ENCODE results near the gene OSMR. TPM values are rescaled to one million over a fixed set of nuclear protein-coding genes. Genes with fewer than 3 reads are reported as not detected.

The OSMR gene
- total and polyA plus RNA-seq, 2 of the 13 experiments (the other 11 are each of a cell fraction or from before 2014, with no cell fraction given), result 21.3 to 86.5 TPM

GRCh38 chr5:38922199-38922598 lies 76.4 kb downstream of the OSMR start:
- Histone ChIP-seq H3K36me3 (replicated peaks in 1 of 2; ENCODE audit: control insufficient read depth in 1 of 2, insufficient read depth in 2 of 2, low read length in 2 of 2) (peaks cover 14 to 57% of the 10 kb centered on the region in 2 experiments), H3K9me3 (ENCODE audit: low read length) (no peaks in the 10 kb centered on the region), H3K4me2 (ENCODE audit: low read depth, low read length) (no peak overlapping the region), H3K4me3 (replicated peaks in 1 of 3; ENCODE audit: insufficient read depth in 1 of 3, low read depth in 2 of 3, low read length in 3 of 3) (no peak overlapping the region), H4K20me1 (ENCODE audit: insufficient read depth, low read length) (peaks cover 5% of the 10 kb centered on the region; the same call in 1 of the 2 replicates), H3K9ac (ENCODE audit: insufficient read depth, low read depth, low read length) (no peak overlapping the region), H3K27me3 (ENCODE audit: control insufficient read depth in 1 of 2, insufficient read depth in 2 of 2, low read length in 2 of 2) (no peaks in the 10 kb centered on the region), H3K4me1 (ENCODE audit: insufficient read depth, low read length) (peaks cover 8% of the 10 kb centered on the region), H2AFZ (ENCODE audit: low read length) (no peak overlapping the region), H3K27ac (ENCODE audit: extremely low read length, insufficient read depth, low read length) (no peak overlapping the region), H3K79me2 (ENCODE audit: insufficient read depth, low read length) (no peaks in the 10 kb centered on the region)
- POLR2A ChIA-PET, result interaction anchor here (1.0 kb wide), 1 partner anchor 74 kb away, joined by 3 read pairs; no protein-coding TSS in a partner anchor
- whole genome bisulfite sequencing (ENCODE audit: low lambda C conversion rate), result 13% methylated on average over 1 of the region's 1 CpG
- in situ Hi-C loops (cut with HindIII; ENCODE audit: extremely low pct_ligation_motif_present, low pct_unique_long_range_greater_than_20kb), result no loop called here
- DNase-seq (ENCODE audit: low spot score), result peak; percentile 29
- no TSS peak for BruUV-seq (replicated peaks)
- peak; percentile 28 for FAIRE-seq
- intact Hi-C loops (cut with micrococcal nuclease; ENCODE audit: unreplicated experiment), result loop anchor here (1.0 to 5.0 kb wide), 3 partner anchors 75 to 481 kb away; partner anchors contain the start of gene OSMR
- TF ChIP-seq SMC3 (IDR thresholded peaks at IDR 0.05; ENCODE audit: low read length) (peak; percentile 53; the same call in 1 of the 2 replicates), STAG1 (CRISPR knock-in tag; IDR thresholded peaks at IDR 0.05) (peak; percentile 69), XRCC5 (optimal IDR thresholded peaks at IDR 0.05; ENCODE audit: low read length) (peak; percentile 43), RAD21 (CRISPR knock-in tag; IDR thresholded peaks at IDR 0.05) (peak; percentile 47; the same call in 1 of the 2 replicates), MATR3 (CRISPR knock-in tag; IDR thresholded peaks at IDR 0.05) (no peak), HDAC2 (CRISPR knock-in tag; IDR thresholded peaks at IDR 0.05) (no peak), CTCF (CRISPR knock-in tag; IDR thresholded peaks at IDR 0.05) (peak; percentile 80)
- CTCF ChIA-PET (ENCODE audit: low intra/inter-chr PET ratio, low total read pairs), result interaction anchor here (1.1 to 1.7 kb wide), 2 partner anchors 90 to 112 kb away, joined by 3 to 4 read pairs; no protein-coding TSS in a partner anchor
- peak; percentile 92 for ATAC-seq
